NCI-H1048 (cell line): ENCODE results near the gene SFSWAP.
"Not testable (repeated sequence)": the region's sequence is repeated elsewhere in the genome, so short reads cannot be mapped to it uniquely, and the experiment has no call there.

Source experiments
- DNase-seq: peaks from one replicate; lab custom pipeline; 2025; lab: John Stamatoyannopoulos, UW

Gene SFSWAP

GRCh38 chr12:131679816-131680215 is 31.1 kb upstream of the SFSWAP start:
- DNase-seq: not testable (repeated sequence)

GRCh38 chr12:131680392-131681256 is 30.3 kb upstream of the SFSWAP start:
- DNase-seq: not testable (repeated sequence)

GRCh38 chr12:131681257-131681620 is 29.7 kb upstream of the SFSWAP start:
- no peak for DNase-seq

- DNase-seq: not testable (repeated sequence)
Observed at GRCh38 chr12:131681746-131682509, 29.0 kb upstream of the SFSWAP start.

- no peak for DNase-seq
Observed at GRCh38 chr12:131682510-131682895, 28.4 kb upstream of the SFSWAP start.

- DNase-seq: no peak
Observed at GRCh38 chr12:131683266-131684014, 27.4 kb upstream of the SFSWAP start.

GRCh38 chr12:131684015-131684725 is 26.7 kb upstream of the SFSWAP start:
- DNase-seq: no peak

GRCh38 chr12:131687346-131688125 is 23.4 kb upstream of the SFSWAP start:
- no peak for DNase-seq

GRCh38 chr12:131688131-131688844 is 22.6 kb upstream of the SFSWAP start:
- no peak for DNase-seq

GRCh38 chr12:131688845-131689154 is 22.1 kb upstream of the SFSWAP start:
- no peak for DNase-seq

- no peak for DNase-seq
Observed at GRCh38 chr12:131690320-131690719, 20.6 kb upstream of the SFSWAP start.

GRCh38 chr12:131692431-131692830 is 18.5 kb upstream of the SFSWAP start:
- DNase-seq: no peak

- DNase-seq: no peak
Observed at GRCh38 chr12:131693149-131693548, 17.7 kb upstream of the SFSWAP start.

GRCh38 chr12:131694116-131694838 is 16.6 kb upstream of the SFSWAP start:
- no peak for DNase-seq

GRCh38 chr12:131695968-131696367 is 14.9 kb upstream of the SFSWAP start:
- DNase-seq: no peak

- no peak for DNase-seq
Observed at GRCh38 chr12:131698286-131698685, 12.6 kb upstream of the SFSWAP start.

- DNase-seq: no peak
Observed at GRCh38 chr12:131699434-131699833, 11.5 kb upstream of the SFSWAP start.

- no peak for DNase-seq
Observed at GRCh38 chr12:131700271-131700670, 10.6 kb upstream of the SFSWAP start.

- DNase-seq: no peak
Observed at GRCh38 chr12:131701705-131702572, 9.0 kb upstream of the SFSWAP start.
